WTC11 (cell line): Measurements from ENCODE around the gene ZIC5. TPM values are rescaled to one million over a fixed set of nuclear protein-coding genes. Genes with fewer than 3 reads are reported as not detected.

Experiments
- ARID4B ChIP-seq: sonication (generic); formaldehyde crosslinking; IDR thresholded peaks from 2 replicates; pipeline ENCODE4 v1.8.0; 2023; ENCODE audit warnings: missing genetic modification reagents, mild to moderate bottlenecking, borderline replicate concordance
- ATF3 ChIP-seq: sonication (generic); formaldehyde crosslinking; conservative IDR thresholded peaks from 2 replicates; pipeline ENCODE4 v1.8.1; 2022; ENCODE audit warnings: mild to moderate bottlenecking, missing genetic modification reagents
- CDX4 ChIP-seq: fragments of 250-450 bp; sonication (Bioruptor Pico); IDR thresholded peaks from 2 replicates; pipeline ENCODE4 v1.9.0; 2021; ENCODE audit warnings: moderate library complexity, mild to moderate bottlenecking, inconsistent platforms, borderline replicate concordance
- CTCF ChIP-seq: fragments of 200-600 bp; IDR thresholded peaks from 2 replicates; pipeline ENCODE4 v1.8.0; 2022; ENCODE audit warnings: antibody characterized with exemption
- E2F1 ChIP-seq: sonication (generic); formaldehyde crosslinking; IDR thresholded peaks from 2 replicates; pipeline ENCODE4 v1.8.0; 2022; ENCODE audit warnings: mild to moderate bottlenecking, missing genetic modification reagents
- ERG ChIP-seq: fragments of 250-450 bp; sonication (Bioruptor Pico); IDR thresholded peaks from 2 replicates; pipeline ENCODE4 v1.8.0; 2021; ENCODE audit warnings: mild to moderate bottlenecking
- ESRRA ChIP-seq: sonication (generic); formaldehyde crosslinking; IDR thresholded peaks from 2 replicates; pipeline ENCODE4 v1.8.1; 2022; ENCODE audit warnings: mild to moderate bottlenecking, missing genetic modification reagents, borderline replicate concordance
- FOXP1 ChIP-seq: sonication (generic); formaldehyde crosslinking; IDR thresholded peaks from 2 replicates; pipeline ENCODE4 v1.8.0; 2022; ENCODE audit warnings: missing genetic modification reagents, mild to moderate bottlenecking, moderate library complexity, borderline replicate concordance
- STAT6 ChIP-seq: sonication (generic); formaldehyde crosslinking; conservative IDR thresholded peaks from 2 replicates; pipeline ENCODE4 v1.8.1; 2023; ENCODE audit warnings: mild to moderate bottlenecking, low read depth, missing genetic modification reagents, moderate library complexity
- TEAD1 ChIP-seq: sonication (generic); formaldehyde crosslinking; IDR thresholded peaks from 2 replicates; pipeline ENCODE4 v1.8.0; 2022; ENCODE audit warnings: mild to moderate bottlenecking, missing genetic modification reagents
- TP53 ChIP-seq: sonication (generic); formaldehyde crosslinking; IDR thresholded peaks from 2 replicates; pipeline ENCODE4 v1.8.1; 2023; ENCODE audit warnings: mild to moderate bottlenecking, missing genetic modification reagents
- ZBTB21 ChIP-seq: sonication (generic); formaldehyde crosslinking; IDR thresholded peaks from 2 replicates; pipeline ENCODE4 v1.8.1; 2023; ENCODE audit warnings: mild to moderate bottlenecking, missing genetic modification reagents, borderline replicate concordance
- ZNF138 ChIP-seq: sonication (generic); formaldehyde crosslinking; conservative IDR thresholded peaks from 2 replicates; pipeline ENCODE4 v1.8.1; 2022; ENCODE audit warnings: mild to moderate bottlenecking, moderate library complexity, missing genetic modification reagents
- ZNF219 ChIP-seq: sonication (generic); formaldehyde crosslinking; IDR thresholded peaks from 2 replicates; pipeline ENCODE4 v1.8.0; 2023; ENCODE audit warnings: missing genetic modification reagents, mild to moderate bottlenecking, borderline replicate concordance
- ZNF423 ChIP-seq: fragments of 250-450 bp; sonication (Bioruptor Pico); IDR thresholded peaks from 2 replicates; pipeline ENCODE4 v2.1.2; 2022; ENCODE audit warnings: mild to moderate bottlenecking, moderate library complexity
- ZNF425 ChIP-seq: fragments of 250-450 bp; sonication (Bioruptor Pico); conservative IDR thresholded peaks from 2 replicates; pipeline ENCODE4 v1.9.0; 2021; ENCODE audit warnings: mild to moderate bottlenecking
- ZNF532 ChIP-seq: fragments of 250-450 bp; sonication (Bioruptor Pico); IDR thresholded peaks from 2 replicates; pipeline ENCODE4 v1.9.0; 2021; ENCODE audit warnings: mild to moderate bottlenecking, borderline replicate concordance
- total RNA-seq: library from RNA; stranded (reverse); gene quantifications from 3 replicates; pipeline ENCODE4 v1.2.3, GENCODE V29; 2021

Gene ZIC5
- total RNA-seq, 1 experiment from 2014 or later, result 46.4 TPM

- peak; percentile 49; the same call in 1 of the 2 replicates for TF ChIP-seq ARID4B
- no peak for TF ChIP-seq ZNF425 (CRISPR knock-in tag)
- no peak for TF ChIP-seq TEAD1
- no peak for TF ChIP-seq ATF3
- no peak for TF ChIP-seq ZNF219 (CRISPR knock-in tag)
- TF ChIP-seq ZNF138 (CRISPR knock-in tag), result 0 out of 2 replicates have a peak, but pooled peaks have one; percentile 52
- no peak for TF ChIP-seq CDX4
- TF ChIP-seq ERG (CRISPR knock-in tag), result no peak
- no peak for TF ChIP-seq ZNF532 (CRISPR knock-in tag)
- TF ChIP-seq TP53 (CRISPR knock-in tag), result peak; percentile 80; the same call in 1 of the 2 replicates
- no peak for TF ChIP-seq ZNF423
- TF ChIP-seq CTCF, result no peak
- peak; percentile 81; the same call in 1 of the 2 replicates for TF ChIP-seq FOXP1 (CRISPR knock-in tag)
- no peak for TF ChIP-seq ESRRA (CRISPR knock-in tag)
- no peak for TF ChIP-seq STAT6 (CRISPR knock-in tag)
- peak; percentile 50; the same call in 1 of the 2 replicates for TF ChIP-seq ZBTB21 (CRISPR knock-in tag)
- no peak for TF ChIP-seq E2F1
Measured at GRCh38 chr13:99984461-99985240, 13.1 kb upstream of the ZIC5 start (continued).
